ENCODE results near the gene AK5. TPM values are rescaled to one million over a fixed set of nuclear protein-coding genes. Genes with fewer than 3 reads are reported as not detected.
"Not testable (repeated sequence)": the region's sequence is repeated elsewhere in the genome, so short reads cannot be mapped to it uniquely, and the experiment has no call there.

Gene AK5
- total RNA-seq, 1 donor from 2014 or later, result 0.51 TPM

DNA sequence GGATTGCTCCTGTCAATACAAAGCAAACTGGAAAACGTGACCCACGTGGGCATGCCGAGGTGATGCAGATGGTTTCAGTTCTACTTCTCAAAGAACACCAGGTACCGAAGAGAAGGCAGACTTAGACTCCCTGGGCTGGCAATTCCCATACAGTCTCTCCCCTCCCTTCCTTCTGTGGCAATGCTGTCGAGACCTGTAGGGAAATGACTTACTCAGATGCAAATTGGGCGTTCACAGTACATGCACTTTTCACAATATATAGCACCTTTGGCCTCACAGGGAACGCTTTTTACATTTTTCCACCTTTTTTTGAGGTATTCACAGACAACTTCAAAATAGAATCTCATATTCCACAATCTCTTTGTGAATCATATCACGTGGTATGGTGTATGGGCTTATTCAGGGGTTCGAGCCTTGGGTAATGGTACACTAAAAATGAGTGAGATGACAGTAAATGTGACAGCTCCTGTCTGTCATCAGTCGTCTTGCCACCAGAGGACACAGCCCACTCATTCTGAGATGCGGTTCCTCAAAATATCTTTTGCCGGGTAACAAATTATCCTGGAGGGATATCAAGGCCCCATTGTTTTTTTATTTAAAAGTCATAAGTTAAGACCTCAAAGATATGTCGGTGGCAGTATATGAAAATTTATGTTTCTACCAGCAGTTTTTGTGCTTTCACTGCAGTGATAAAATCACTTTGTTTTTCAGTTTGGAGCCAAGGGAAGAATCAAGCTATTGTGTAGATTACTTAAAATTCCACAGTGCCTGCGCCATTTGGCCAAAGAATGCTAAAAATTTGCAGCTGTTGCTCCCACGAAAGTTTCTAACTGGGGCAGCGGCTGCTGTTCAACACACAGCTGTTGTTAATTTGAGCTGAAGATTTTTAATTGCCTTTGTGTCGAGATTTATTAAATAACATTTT is 232.3 kb downstream of the AK5 start:
- DNase-seq (ENCODE audit: missing footprints) (no peak), ATAC-seq (peak; percentile 38)
- intact Hi-C loops (cut with DNase I), result no loop called here

GRCh38 chr1:77514921-77515776 is 233.3 kb downstream of the AK5 start:
- peak; percentile 89 for ATAC-seq
- DNase-seq (ENCODE audit: missing footprints), result no peak

DNA sequence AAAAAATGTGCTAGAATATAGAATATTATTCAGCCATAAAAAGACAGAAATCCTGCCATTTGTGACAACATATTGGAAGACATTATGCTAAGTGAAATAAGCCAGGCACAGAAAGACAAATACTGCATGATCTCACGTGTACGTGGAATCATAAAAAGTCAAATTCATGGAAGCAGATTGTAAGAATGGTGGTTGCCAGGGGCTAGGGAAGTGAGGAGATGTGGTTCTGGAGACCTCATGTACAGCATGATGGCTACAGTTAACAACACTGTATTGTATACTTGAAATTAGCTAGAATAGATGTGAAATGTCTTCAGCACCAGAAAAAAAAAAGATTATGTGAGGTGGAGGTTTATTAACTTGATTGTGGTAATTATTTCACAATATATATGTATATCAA is 234.3 kb downstream of the AK5 start:
- intact Hi-C loops (cut with DNase I), result no loop called here
- DNase-seq (ENCODE audit: missing footprints), result no peak
- ATAC-seq, result no peak

More at GRCh38 chr1:77514921-77515776, 233.3 kb downstream of the AK5 start:
- intact Hi-C loops (cut with DNase I), result no loop called here

DNA sequence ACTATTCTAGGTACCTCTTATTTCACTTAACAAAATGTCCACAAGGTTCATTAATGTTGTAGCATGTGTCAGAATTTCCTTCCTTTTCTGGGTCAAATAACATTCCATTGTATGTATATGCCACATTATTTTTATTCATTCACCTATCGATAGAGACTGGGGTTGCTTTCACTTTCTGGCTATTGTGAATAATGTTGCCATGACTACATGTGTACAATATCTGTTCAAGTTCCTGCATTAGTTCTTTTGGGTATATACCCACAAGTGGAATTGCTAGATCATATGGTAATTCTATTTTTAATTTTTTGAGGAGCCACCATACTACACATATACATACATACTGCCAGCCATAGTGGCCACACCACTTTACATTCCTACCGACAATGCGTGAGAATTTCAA is 242.2 kb downstream of the AK5 start:
- no peak for DNase-seq (ENCODE audit: missing footprints)
- intact Hi-C loops (cut with DNase I), result no loop called here
- no peak for ATAC-seq

DNA sequence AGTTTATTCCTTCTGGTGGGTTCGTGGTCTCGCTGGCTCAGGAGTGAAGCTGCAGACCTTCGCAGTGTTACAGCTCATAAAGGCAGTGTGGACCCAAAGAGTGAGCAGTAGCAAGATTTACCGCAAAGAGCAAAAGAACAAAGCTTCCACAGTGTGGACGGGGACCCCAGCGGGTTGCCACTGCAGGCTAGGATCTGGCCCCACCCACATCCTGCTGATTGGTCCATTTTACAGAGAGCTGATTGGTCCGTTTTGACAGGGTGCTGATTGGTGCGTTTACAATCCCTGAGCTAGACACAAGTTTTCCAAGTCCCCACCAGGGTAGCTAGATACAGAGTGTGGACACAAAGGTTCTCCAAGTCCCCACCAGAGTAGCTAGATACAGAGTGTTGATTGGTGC is 249.3 kb downstream of the AK5 start:
- intact Hi-C loops (cut with DNase I), result loop anchor here (10.0 kb wide), 1 partner anchor 154 kb away; the partner anchor contains the start of gene ZZZ3
- ATAC-seq; DNase-seq (ENCODE audit: missing footprints): not testable (repeated sequence)

DNA sequence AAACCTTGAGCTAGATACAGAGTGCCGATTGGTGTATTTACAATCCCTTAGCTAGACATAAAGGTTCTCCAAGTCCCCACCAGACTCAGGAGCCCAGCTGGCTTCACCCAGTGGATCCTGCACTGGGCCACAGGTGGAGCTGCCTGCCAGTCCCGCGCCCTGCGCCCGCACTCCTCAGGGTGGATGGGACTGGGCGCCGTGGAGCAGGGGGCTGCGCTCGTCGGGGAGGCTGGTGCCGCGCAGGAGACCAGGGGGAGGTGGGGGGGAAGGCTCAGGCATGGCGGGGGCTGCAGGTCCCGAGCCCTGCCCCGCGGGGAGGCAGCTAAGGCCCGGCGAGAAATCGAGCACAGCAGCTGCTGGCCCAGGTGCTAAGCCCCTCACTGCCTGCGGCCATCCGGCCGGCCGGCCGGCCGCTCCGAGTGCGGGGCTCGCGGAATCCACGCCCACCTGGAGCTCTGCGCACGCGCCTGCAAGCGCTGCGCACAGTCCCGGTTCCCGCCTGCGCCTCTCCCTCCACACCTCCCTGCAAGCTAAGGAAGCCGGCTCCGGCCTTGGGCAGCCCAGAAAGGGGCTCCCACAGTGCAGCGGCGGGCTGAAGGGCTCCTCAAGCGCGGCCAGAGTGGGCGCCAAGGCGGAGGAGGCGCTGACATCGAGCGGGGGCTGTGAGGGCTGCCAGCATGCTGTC is 249.9 kb downstream of the AK5 start:
- intact Hi-C loops (cut with DNase I), result loop anchor here (10.0 kb wide), 1 partner anchor 153 kb away; the partner anchor contains the start of gene ZZZ3
- not testable (repeated sequence) for DNase-seq (ENCODE audit: missing footprints); ATAC-seq

DNA sequence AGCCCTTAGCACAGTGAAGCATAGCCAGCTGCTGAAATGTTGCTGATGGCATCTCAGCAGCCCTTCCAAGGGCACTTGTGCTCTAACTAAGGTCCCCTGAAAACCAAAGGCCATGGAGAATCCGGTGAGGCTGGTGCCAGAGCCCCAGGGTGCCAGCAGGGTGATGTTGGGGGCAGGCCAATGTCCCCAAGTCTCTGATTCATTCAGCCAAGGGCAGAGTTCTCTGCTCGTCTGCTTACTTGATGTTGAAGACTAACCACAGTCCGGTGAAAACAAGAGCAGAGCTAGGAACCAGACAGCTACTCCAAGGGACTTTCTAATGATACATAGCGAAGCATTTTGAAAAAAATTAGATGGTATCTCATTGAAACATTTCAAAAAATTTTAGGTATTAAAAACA is 250.8 kb downstream of the AK5 start:
- ATAC-seq, result no peak
- no peak for DNase-seq (ENCODE audit: missing footprints)
- intact Hi-C loops (cut with DNase I), result loop anchor here (10.0 kb wide), 1 partner anchor 152 kb away; the partner anchor contains the start of gene ZZZ3

GRCh38 chr1:77533660-77534305 is 252.0 kb downstream of the AK5 start:
- ATAC-seq, result peak; percentile 56
- DNase-seq (ENCODE audit: missing footprints), result peak; percentile 68
- intact Hi-C loops (cut with DNase I), result loop anchor here (2.0 to 10.0 kb wide), 2 partner anchors 151 to 385 kb away; partner anchors contain the start of gene ZZZ3

DNA sequence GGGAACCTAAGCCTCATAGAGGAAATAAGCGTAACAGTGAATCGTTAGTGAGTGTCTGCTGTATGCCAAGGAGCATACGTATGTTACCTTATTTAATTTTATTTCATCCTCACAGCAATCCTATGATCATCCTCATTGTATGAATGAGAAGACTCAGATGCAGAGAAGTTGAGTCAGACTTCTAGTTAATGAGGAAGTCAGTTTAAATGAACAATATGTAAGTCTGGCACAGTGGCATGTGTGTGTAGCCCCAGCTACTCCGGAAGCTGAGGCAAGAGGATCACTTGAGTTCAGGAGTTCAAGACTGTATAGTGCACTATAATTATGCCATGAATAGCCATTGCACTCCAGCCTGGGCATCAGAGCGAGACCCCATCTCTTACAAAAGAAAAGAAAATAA is 252.6 kb downstream of the AK5 start:
- intact Hi-C loops (cut with DNase I), result loop anchor here (2.0 to 10.0 kb wide), 2 partner anchors 150 to 386 kb away; partner anchors contain the start of gene ZZZ3
- DNase-seq (ENCODE audit: missing footprints), result no peak
- ATAC-seq, result no peak

DNA sequence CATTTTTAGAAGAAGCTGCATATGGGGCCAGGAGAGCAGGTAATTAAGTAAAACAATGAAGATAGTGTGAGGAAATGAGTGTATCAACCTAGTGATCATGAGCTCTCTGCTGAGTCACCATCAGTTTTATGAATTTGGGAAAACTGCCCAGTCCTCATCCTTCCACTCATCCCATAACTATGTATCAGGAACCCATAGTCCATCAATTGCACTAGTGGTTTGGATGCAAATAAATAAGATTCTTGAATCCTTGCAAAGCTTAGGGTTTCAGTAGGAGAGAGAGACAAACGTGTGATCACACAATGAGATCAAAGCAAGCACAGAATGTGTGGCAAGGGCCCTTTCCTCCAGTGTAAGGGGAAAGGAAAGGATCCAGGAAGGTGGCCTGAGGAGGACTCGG is 255.0 kb downstream of the AK5 start:
- DNase-seq (ENCODE audit: missing footprints), result no peak
- no peak for ATAC-seq
- intact Hi-C loops (cut with DNase I), result loop anchor here (10.0 kb wide), 1 partner anchor 148 kb away; the partner anchor contains the start of gene ZZZ3

GRCh38 chr1:77538956-77539518 is 257.2 kb downstream of the AK5 start:
- intact Hi-C loops (cut with DNase I), result loop anchor here (10.0 kb wide), 1 partner anchor 146 kb away; the partner anchor contains the start of gene ZZZ3
- DNase-seq (ENCODE audit: missing footprints) (no peak), ATAC-seq (peak; percentile 53)

DNA sequence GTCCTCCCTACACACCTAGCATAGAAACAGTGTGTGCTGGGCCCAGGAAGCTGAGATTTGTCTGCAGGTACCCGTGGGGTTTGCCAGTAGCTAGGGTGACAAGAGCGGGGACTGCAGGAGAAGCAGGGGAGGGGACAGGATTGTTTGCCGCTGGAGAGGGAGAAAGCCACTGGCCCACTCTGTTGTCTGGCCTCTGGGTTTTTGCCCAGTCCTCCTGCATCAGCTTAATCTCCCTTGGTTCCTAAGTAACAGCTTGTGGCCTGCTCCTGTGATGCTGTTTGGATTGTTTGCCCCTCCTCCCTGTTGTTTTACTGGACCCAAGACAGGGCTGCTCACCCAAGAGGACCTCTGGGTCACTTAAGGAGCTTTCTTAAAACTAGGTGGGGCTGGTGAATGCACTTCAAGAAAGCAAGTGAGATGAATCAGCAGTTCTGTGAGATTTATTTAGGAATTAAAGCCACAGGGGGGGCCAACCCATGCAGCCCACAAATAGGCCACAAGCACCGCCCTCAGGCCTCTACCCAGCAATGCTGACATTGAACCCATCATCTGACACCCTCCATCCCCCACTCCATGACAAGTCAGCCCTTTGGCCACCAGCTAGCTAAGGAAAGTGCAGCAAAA is 257.8 kb downstream of the AK5 start:
- DNase-seq (ENCODE audit: missing footprints), result no peak
- intact Hi-C loops (cut with DNase I), result loop anchor here (10.0 kb wide), 1 partner anchor 145 kb away; the partner anchor contains the start of gene ZZZ3
- ATAC-seq, result peak; percentile 35

DNA sequence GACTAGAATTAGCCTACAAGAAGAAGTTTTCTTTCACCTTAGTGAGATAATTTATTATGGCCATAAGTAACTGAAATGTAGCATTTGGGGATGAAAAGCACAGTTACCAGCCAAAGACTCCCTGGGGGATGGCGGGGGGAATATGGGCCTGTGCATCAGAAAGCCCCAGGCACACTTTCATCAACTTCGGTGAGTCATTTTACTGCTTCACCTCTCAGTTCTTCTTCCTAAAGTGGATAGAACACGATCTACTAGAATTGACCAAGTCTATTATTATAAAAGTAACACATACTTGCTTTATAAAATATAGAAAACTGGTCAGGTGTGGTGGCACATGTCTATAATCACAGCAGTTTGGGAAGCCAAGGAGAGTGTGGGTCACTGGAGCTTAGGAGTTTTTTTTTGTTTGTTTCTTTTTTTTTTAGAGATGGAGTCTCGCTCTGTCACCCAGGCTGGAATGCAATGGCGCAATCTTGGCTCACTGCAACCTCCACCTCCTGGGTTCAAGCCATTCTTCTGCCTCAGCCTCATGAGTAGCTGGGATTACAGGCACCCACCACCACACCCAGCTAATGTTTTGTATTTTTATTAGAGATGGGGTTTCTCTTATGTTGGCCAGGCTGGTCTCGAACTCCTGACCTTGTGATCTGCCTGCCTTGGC is 258.8 kb downstream of the AK5 start:
- intact Hi-C loops (cut with DNase I), result no loop called here
- no peak for ATAC-seq
- DNase-seq (ENCODE audit: missing footprints), result no peak

DNA sequence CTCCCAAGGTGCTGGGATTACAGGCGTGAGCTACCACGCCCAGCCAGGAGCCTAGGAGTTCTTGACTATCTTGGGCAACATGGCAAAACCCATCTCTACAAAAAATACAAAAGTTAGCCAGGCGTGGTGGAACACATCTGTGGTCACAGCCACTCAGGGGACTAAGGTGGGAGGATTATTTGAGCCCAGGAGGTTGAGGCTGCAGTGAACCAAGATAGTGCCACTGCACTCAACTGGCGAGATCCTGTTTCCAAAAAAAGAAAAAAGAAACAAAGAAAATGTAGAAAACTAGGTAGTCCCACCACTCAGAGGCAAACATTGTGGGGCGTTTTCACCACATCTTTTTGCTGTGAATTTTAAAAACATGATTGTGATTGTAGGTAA is 259.3 kb downstream of the AK5 start:
- no peak for ATAC-seq
- no peak for DNase-seq (ENCODE audit: missing footprints)
- intact Hi-C loops (cut with DNase I), result no loop called here

DNA sequence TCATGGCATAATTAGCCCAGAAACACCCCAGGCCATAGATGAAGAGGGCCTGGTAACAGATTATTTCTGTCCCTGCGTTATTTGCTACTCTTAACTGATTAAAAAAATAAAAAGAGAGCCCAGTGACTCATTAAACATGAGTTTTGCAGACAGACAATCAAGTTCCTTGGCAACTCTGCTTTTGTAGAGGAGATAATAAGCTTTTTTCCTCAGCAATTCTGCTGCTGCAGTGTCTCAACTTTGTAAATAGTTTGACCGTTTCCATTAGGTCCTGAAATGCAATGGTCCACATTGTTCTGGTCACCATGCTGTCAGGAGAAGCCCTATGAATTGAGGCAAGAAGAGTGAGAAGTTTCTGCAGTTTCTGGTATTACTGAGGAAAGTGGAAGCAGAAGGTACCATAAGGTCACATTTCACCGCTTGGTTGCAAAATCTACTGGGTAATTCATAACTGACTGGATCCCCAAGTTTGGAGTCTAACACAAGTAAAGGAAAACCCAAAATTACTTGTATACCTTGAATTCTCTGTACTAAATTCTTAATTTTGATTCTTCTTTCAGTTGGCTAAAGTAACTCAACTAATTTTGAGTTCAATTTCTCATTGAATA is 261.1 kb downstream of the AK5 start:
- DNase-seq (ENCODE audit: missing footprints) (no peak), ATAC-seq (no peak)
- intact Hi-C loops (cut with DNase I), result no loop called here

DNA sequence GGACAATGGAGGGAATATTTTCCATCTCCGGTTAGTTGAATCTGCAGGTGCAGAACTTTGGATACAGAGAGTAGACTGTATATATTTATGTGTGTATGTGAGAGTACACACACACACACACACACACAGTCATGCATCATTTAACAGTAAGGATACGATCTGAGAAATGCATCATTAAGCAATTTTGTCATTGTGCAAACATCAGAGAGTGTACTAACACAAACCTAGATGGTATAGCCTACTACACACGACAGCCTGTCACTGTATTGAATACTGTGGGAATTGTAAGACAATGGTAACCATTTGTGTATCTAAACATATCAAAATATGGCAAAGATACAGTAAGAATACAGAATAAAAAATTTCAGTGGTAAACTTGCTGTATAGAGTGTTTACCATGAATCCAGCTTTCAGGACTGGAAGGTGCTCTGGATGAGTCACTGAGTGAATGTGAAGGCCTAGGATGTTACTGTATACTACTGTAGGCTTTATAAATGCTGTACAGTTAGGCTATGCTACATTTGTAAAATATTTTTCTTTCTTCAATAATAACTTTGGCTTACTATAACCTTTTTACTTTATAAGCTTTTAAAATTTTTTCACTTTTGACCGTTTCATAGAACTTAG is 262.1 kb downstream of the AK5 start:
- intact Hi-C loops (cut with DNase I), result no loop called here
- DNase-seq (ENCODE audit: missing footprints) (no peak), ATAC-seq (no peak)

Measured in Right ventricle myocardium inferior (tissue), 1 donor.